Tibial nerve (tissue), 4 donors: ENCODE measurements around the gene MAP4K4. TPM values are rescaled to one million over a fixed set of nuclear protein-coding genes. Genes with fewer than 3 reads are reported as not detected.

Experiments
- DNase-seq, 2 donors: peaks; one replicate each; pipeline ENCODE4 v3.0.0-alpha.2; 2019; ENCODE audit warnings: low spot score in 2 of 2
- H3K27ac ChIP-seq, 4 donors: fragments of 200-600 bp; sonication (generic) in 3 of 4; one replicate each; pipeline ENCODE4 v1.5.1; 2017 to 2019; ENCODE audit warnings: mild to moderate bottlenecking in 1 of 4
- H3K27me3 ChIP-seq, 2 donors: fragments of 200-600 bp; sonication (generic) in 1 of 2; one replicate each; pipeline versions ENCODE4 v1.5.1 to v1.6.0; 2017 to 2019
- H3K36me3 ChIP-seq, 3 donors: fragments of 200-600 bp; sonication (generic); one replicate each; pipeline ENCODE4 v1.5.1; 2018 to 2019
- H3K4me1 ChIP-seq, 4 donors: fragments of 200-600 bp; sonication (generic) in 3 of 4; one replicate each; pipeline ENCODE4 v1.5.1; 2017 to 2019
- H3K4me3 ChIP-seq, 4 donors: fragments of 200-600 bp; sonication (generic) in 3 of 4; one replicate each; pipeline ENCODE4 v1.5.1; 2017 to 2019; ENCODE audit warnings: mild to moderate bottlenecking in 1 of 4, moderate library complexity in 1 of 4
- H3K9me3 ChIP-seq, 4 donors: fragments of 200-600 bp; sonication (generic) in 3 of 4; one replicate each; pipeline ENCODE4 v1.5.1; 2017 to 2019
- EP300 ChIP-seq, 2 donors: sonication (generic); formaldehyde crosslinking; IDR thresholded peaks; one replicate each; pipeline ENCODE4 v1.6.1; 2017; ENCODE audit warnings: antibody characterized with exemption in 2 of 2, mild to moderate bottlenecking in 1 of 2
- POLR2A ChIP-seq, 2 donors: fragments of 450-650 bp; IDR thresholded peaks; one replicate each; pipeline ENCODE4 v1.6.1; 2017; ENCODE audit warnings: antibody characterized with exemption in 2 of 2, mild to moderate bottlenecking in 2 of 2, moderate library complexity in 2 of 2
- WGBS, 2 donors: methylation state at CpG; one replicate each; pipeline ENCODE4 v1.1.5; 2018; 5-methylcytosine and 5-hydroxymethylcytosine counted together
- total RNA-seq, 4 donors: library from RNA; depleted of rRNA; stranded (reverse); fragments of >200 nt; gene quantifications; one replicate each; pipeline ENCODE4 v1.1.0, GENCODE V29; 2016
- TF ChIP-seq, protein P1 (sequence below), 5 experiments: fragments of 200-600 bp in 3 of 5; fragments of 450-650 bp in 2 of 5; sonication (generic) in 3 of 5; IDR thresholded peaks; one replicate each; pipeline ENCODE4 v1.5.1; 2016 to 2019; ENCODE audit warnings: antibody characterized with exemption in 5 of 5, mild to moderate bottlenecking in 3 of 5, moderate library complexity in 2 of 5

MAP4K4 gene
- total RNA-seq, 4 donors from 2014 or later, result 78.0 to 85.7 (median 84.4) TPM

DNA sequence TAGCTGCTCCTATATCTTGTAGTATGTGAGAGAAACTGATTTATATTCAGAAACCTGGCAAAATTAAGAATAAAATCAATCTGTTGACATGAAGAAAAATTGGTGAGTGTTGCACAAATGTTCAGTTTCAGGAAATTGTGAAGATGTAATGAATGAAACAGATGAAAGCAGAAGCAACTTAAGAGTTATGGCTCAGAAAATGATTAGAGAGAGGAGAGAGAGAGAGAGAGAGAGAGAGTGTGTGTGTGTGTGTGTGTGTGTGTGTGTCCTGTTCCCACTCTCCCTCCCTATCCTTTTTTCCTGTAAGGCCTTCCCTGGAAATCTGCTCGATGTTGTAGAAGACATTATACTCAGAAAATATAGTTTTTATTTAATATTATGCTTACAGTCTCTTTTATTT is 31.4 kb downstream of the MAP4K4 start:
- Histone ChIP-seq H3K4me3 (no peak overlapping the region), H3K36me3 (no peaks in the 10 kb centered on the region), H3K9me3 (no peaks in the 10 kb centered on the region), H3K27me3 (no peaks in the 10 kb centered on the region), H3K27ac (no peak overlapping the region), H3K4me1 (peaks cover 0 to 79% (median 31%) of the 10 kb centered on the region in 4 donors)
- 24 to 29% methylated on average over 1 of the region's 1 CpG for WGBS, 2 donors
- TF ChIP-seq POLR2A (IDR thresholded peaks at IDR 0.05), result no peak
- TF ChIP-seq, protein P1, sequence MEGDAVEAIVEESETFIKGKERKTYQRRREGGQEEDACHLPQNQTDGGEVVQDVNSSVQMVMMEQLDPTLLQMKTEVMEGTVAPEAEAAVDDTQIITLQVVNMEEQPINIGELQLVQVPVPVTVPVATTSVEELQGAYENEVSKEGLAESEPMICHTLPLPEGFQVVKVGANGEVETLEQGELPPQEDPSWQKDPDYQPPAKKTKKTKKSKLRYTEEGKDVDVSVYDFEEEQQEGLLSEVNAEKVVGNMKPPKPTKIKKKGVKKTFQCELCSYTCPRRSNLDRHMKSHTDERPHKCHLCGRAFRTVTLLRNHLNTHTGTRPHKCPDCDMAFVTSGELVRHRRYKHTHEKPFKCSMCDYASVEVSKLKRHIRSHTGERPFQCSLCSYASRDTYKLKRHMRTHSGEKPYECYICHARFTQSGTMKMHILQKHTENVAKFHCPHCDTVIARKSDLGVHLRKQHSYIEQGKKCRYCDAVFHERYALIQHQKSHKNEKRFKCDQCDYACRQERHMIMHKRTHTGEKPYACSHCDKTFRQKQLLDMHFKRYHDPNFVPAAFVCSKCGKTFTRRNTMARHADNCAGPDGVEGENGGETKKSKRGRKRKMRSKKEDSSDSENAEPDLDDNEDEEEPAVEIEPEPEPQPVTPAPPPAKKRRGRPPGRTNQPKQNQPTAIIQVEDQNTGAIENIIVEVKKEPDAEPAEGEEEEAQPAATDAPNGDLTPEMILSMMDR (IDR thresholded peaks at IDR 0.05), result no peak
- no peak for TF ChIP-seq EP300 (IDR thresholded peaks at IDR 0.05)
- no peak for DNase-seq

DNA sequence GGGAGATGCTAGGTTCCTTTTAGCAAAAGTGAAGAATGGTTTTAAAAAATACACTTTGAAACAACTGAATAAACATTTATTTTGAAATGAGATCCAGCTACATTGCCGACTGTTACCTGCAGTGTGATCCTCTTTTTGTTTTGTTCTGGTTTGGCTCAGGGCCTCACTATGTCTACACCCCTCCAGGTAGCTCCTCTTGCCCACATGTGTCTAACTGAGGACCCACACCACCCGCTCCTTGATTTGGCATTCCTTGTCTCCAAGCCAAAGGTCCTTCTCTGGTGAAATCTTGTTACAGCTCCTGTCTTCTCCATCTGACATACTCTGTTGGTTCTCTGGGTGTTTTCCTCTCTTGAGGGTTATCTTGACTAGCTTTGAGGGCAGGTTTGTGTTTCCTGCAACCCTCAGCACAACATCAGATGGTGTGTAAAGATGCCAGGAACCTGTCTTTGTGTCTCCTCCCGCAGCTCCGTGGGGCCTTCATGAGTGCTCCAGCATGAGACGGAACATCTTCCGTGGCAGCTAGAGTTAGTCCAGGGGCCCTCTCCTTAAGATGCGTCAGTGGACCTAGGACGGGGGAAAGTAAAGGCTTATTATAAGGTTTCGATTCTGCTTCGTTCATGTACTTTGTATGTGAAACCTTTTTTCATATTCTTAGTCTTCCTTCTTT is 32.1 kb downstream of the MAP4K4 start:
- no peaks in the 10 kb centered on the region for H3K36me3 ChIP-seq
- 77 to 81% methylated on average over 10 of the region's 10 CpGs for WGBS, 2 donors
- H3K9me3 ChIP-seq, result no peaks in the 10 kb centered on the region
- DNase-seq, result no peak
- peaks cover 0 to 80% (median 33%) of the 10 kb centered on the region in 4 donors for H3K4me1 ChIP-seq
- H3K27ac ChIP-seq, result no peak overlapping the region
- no peak overlapping the region for H3K4me3 ChIP-seq
- H3K27me3 ChIP-seq, result no peaks in the 10 kb centered on the region
- TF ChIP-seq EP300 (IDR thresholded peaks at IDR 0.05), result no peak
- TF ChIP-seq POLR2A (IDR thresholded peaks at IDR 0.05), result no peak
- TF ChIP-seq, protein P1 (IDR thresholded peaks at IDR 0.05), result no peak

DNA sequence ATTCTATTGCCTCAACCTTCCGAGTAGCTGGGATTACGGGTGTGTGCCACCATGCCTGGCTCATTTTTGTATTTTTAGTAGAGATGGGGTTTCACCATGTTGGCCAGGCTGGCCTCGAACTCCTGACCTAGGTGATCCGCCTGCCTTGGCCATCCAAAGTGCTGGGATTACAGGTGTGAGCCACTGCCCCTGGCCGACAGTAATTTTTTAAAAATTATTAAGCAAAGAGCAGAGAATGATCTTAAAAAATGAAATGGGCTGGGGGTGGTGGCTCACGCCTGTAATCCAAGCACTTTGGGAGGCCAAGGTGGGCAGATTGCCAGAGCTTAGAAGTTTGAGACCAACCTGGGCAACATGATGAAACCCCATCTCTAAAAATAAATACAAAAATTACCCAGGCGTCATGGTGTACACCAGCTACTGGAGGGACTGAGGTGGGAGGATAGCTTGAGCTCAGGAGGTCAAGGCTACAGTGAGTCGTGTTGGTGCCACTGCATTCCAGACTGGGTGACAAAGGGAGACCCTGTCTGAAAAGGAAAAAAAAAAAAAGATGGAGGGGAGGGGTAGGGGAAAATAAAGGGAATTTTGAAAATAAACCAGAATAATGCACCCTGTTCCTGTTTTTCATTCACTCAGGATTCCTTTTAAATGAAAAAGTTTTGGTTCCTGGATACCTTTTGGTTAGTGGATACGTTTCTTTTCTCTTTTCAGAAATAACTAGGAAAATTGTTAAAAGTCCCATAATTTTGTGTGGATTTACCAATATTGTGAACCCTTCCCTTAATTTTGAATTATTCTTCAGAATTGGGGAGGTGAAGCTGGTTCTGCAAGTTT is 33.9 kb downstream of the MAP4K4 start:
- H3K27ac ChIP-seq, result no peak overlapping the region
- no peak overlapping the region for H3K4me3 ChIP-seq
- no peak for DNase-seq
- H3K27me3 ChIP-seq, result no peaks in the 10 kb centered on the region
- no peaks in the 10 kb centered on the region for H3K9me3 ChIP-seq
- no peaks in the 10 kb centered on the region for H3K36me3 ChIP-seq
- peaks cover 0 to 84% (median 45%) of the 10 kb centered on the region in 4 donors for H3K4me1 ChIP-seq
- no peak for TF ChIP-seq POLR2A (IDR thresholded peaks at IDR 0.05)
- TF ChIP-seq, protein P1 (IDR thresholded peaks at IDR 0.05), result no peak
- TF ChIP-seq EP300 (IDR thresholded peaks at IDR 0.05), result no peak
- WGBS, 2 donors, result 74 to 75% methylated on average over 9 of the region's 9 CpGs

DNA sequence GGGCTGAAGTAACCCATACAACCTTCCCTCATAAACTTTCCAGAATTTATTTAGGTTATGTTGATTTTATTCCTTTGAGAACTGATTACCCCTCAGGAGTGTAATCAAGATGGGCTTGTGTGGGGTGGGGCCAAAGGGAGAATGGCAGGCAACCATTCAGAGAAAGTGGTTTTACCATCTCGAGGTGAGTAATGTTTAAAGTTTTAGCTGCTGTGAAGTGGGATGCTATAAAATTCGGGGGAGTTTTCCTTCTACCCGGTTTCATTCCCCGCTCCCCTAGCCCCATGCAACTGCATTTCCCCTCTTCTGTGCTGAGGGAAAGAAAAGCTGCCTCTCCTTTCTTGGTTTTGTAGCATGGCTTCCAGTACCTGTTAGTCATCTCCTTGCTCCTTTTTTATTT is 34.7 kb downstream of the MAP4K4 start:
- Histone ChIP-seq H3K4me3 (no peak overlapping the region), H3K4me1 (peaks cover 0 to 88% (median 49%) of the 10 kb centered on the region in 4 donors), H3K36me3 (no peaks in the 10 kb centered on the region), H3K27ac (no peak overlapping the region), H3K9me3 (no peaks in the 10 kb centered on the region), H3K27me3 (no peaks in the 10 kb centered on the region)
- WGBS, 2 donors, result 68 to 78% methylated on average over 4 of the region's 4 CpGs
- DNase-seq, result no peak
- TF ChIP-seq POLR2A (IDR thresholded peaks at IDR 0.05) (no peak), EP300 (IDR thresholded peaks at IDR 0.05) (no peak)
- TF ChIP-seq, protein P1 (IDR thresholded peaks at IDR 0.05), result no peak

DNA sequence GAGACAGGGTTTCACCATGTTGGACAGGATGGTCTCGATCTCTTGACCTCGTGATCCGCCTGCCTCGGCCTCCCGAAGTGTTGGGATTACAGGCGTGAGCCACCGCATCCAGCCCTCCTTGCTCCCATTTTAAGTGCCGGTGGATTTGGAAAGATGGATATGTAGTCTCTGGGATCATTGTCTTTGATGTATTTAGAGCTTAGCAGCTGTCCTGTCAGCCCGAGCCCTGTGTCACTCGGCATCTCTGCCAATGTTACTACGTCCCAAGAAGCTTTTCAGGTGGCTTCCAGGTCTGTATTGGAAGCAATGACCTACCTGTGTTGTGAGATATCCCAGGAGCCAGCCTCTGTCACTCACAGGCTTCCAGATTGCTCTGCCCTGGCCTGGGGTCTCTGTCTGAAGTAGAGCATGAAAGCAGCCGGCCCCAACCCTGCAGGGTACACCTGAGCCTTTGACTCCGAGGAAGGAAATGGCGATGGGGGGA is 35.3 kb downstream of the MAP4K4 start:
- Histone ChIP-seq H3K36me3 (no peaks in the 10 kb centered on the region), H3K4me1 (peaks cover 0 to 87% (median 52%) of the 10 kb centered on the region in 4 donors), H3K27me3 (no peaks in the 10 kb centered on the region), H3K4me3 (no peak overlapping the region), H3K9me3 (no peaks in the 10 kb centered on the region), H3K27ac (peak overlapping the region in 1 of 4 donors; percentile 26)
- TF ChIP-seq EP300 (IDR thresholded peaks at IDR 0.05) (no peak), POLR2A (IDR thresholded peaks at IDR 0.05) (no peak)
- TF ChIP-seq, protein P1 (IDR thresholded peaks at IDR 0.05), result no peak
- WGBS, 2 donors, result 89% methylated on average over 14 of the region's 14 CpGs
- no peak for DNase-seq
